Measurements from ENCODE around the gene SNURF.

DNA sequence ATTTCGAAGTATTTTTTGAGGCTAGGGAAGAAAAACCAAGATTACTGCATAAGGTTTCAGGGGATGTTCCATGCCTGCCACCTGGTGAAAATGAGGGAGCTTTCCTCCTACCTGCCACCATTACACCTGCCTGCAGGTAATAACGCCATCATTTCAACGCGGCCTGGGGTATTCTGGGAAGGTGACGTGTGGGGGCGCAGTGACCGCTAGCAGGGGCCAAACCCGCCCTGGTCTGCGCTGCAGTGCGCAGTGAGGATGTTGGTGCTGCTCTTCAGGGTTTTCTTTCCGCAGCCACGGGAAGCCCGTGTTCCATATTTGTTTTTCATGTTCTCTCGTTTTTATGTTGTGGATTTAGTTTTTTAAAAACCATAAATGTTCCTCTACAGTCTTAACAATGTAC is 37.4 kb upstream of the SNURF start:
- TF ChIP-seq EZH2 (IDR thresholded peaks at IDR 0.05; ENCODE audit: insufficient read depth, low read length): no peak
- TF ChIP-seq, protein P1, sequence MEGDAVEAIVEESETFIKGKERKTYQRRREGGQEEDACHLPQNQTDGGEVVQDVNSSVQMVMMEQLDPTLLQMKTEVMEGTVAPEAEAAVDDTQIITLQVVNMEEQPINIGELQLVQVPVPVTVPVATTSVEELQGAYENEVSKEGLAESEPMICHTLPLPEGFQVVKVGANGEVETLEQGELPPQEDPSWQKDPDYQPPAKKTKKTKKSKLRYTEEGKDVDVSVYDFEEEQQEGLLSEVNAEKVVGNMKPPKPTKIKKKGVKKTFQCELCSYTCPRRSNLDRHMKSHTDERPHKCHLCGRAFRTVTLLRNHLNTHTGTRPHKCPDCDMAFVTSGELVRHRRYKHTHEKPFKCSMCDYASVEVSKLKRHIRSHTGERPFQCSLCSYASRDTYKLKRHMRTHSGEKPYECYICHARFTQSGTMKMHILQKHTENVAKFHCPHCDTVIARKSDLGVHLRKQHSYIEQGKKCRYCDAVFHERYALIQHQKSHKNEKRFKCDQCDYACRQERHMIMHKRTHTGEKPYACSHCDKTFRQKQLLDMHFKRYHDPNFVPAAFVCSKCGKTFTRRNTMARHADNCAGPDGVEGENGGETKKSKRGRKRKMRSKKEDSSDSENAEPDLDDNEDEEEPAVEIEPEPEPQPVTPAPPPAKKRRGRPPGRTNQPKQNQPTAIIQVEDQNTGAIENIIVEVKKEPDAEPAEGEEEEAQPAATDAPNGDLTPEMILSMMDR (IDR thresholded peaks at IDR 0.05; ENCODE audit: insufficient read depth, low read depth, low read length): no peak
